GM10266 (cell line): ENCODE measurements around the gene GPC3.

Source experiments
- DNase-seq: peaks from one replicate; pipeline ENCODE4 v3.0.0; 2012; ENCODE audit errors: extremely low spot score
- TF ChIP-seq, protein P1 (sequence below): IDR thresholded peaks from 2 replicates; pipeline ENCODE4 v1.5.1; 2012; ENCODE audit warnings: mild to moderate bottlenecking, low read depth; ENCODE audit not compliant: control insufficient read depth, insufficient read depth; ENCODE audit errors: missing control alignments

GPC3 gene

DNA sequence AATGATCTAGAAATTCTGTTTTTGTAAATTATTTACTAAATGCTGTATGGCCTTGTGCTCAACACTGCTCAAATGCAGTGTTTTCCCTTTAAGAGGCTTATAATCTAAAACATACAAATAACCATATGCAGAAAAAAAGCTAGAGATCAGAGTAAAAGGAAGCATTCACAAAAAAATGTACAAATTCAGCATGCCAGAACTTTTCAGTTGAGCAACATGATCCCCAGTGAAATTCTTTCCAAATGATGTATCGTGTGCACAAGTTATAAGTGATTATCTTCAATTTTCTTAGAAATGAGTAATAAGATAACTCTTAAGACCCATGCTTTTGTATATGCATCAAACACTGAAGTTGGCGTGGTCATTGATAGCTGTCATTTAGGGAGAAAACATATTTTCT, 5.0 kb downstream of the GPC3 start:
- TF ChIP-seq, protein P1, sequence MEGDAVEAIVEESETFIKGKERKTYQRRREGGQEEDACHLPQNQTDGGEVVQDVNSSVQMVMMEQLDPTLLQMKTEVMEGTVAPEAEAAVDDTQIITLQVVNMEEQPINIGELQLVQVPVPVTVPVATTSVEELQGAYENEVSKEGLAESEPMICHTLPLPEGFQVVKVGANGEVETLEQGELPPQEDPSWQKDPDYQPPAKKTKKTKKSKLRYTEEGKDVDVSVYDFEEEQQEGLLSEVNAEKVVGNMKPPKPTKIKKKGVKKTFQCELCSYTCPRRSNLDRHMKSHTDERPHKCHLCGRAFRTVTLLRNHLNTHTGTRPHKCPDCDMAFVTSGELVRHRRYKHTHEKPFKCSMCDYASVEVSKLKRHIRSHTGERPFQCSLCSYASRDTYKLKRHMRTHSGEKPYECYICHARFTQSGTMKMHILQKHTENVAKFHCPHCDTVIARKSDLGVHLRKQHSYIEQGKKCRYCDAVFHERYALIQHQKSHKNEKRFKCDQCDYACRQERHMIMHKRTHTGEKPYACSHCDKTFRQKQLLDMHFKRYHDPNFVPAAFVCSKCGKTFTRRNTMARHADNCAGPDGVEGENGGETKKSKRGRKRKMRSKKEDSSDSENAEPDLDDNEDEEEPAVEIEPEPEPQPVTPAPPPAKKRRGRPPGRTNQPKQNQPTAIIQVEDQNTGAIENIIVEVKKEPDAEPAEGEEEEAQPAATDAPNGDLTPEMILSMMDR: no peak
- DNase-seq: no peak

DNA sequence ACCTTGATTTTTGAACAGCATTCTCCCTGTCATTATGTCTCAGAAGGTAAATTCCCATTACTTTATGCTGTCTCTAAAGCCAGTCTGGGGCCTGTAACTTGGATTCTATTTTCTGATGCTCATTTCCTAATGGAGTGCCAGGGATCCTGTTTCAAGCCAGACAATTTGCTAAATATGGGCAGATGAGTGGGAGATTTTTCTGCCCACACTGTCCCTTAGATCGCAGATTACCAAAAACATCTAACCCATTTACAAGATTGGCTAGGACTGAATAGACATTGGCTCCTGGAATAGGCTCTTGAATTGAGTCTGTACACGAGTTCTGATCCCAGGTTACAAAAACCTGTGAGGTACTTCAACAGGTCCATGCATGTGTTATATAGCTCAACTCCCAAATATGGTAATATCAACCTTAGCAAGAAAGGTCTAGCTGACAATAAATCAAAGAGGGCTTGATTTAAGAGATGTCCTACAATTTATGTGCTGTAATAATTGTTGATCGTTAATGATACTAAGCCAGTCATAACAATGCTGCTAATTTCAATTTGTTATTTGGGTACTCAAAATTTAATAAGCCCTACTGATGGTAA, 5.7 kb downstream of the GPC3 start:
- TF ChIP-seq, protein P1: no peak
- DNase-seq: no peak

DNA sequence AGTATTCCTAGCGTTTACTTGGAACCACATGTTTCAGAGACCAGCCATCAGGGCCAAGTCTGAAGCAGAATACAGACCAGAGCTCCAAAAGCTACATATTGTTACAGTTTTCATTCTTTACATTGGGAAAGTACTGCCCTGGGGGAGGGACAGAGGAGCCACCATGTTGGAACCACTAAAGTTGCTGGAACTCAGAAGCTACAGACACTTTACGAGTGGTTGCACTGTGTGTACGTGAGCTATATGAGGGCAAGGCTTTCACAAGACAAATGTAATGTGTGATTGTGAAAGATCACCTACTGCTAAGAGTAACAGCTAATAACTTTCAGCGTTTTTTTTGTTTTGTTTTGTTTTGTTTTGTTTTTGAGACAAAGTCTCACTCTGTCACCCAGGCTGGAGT, 11.7 kb downstream of the GPC3 start:
- DNase-seq: no peak
- TF ChIP-seq, protein P1: no peak

DNA sequence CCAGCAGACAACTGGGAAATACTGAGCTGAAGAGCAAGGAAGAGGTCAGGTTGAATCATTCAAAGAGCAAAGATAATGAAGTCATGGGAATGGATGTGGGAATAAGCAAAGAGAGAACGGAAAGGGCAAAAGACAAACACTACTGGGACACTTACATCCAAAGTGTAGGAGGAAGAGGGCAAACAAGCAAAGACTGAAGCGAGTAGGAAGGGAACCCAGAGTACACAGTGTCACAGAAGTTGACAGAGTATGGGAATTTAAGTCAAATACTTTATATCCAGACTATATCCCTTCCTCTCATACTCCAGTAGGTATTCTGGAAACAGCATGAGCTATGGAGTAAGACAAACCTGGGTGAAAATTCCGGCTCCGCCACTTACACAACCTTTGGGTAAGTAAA, 12.5 kb downstream of the GPC3 start:
- no peak for DNase-seq
- TF ChIP-seq, protein P1: no peak

DNA sequence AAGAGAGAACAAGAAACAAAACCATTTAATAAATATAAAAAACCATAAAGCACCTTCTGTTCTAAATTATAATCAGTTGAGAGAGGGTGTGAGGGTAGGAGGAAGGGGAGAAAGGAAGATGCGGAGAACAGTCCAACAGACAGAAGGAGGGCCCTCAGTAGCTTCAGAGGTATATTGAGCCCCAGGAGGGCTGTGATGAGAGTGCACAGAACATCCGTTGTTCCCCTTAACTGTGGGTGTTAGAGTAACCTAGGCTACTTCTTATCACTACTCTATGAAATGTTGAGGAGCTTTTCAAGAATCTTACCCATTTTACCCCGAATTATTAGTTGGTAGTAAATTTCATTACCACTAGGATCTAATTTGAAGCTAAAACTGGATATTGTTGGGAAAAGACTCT, 13.8 kb downstream of the GPC3 start:
- DNase-seq: no peak

DNA sequence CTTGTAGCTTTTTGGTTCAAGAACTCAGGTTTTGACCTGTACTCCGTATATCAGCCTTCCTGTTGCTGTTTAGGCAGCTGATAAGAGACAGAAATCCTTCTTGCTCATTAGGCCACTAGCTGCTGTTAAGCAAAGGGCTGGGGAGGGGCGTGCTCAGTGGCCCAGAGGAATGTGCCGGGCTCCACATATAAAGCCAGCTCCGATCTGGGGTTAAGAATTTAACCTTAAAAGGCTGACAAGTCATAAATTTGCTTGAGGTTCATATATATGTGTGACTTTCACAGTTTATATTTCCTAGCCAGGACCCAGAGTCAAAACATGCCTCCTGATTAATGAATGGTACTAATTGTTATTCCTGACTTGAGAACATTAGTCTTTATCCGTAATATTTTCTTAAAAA, 15.3 kb downstream of the GPC3 start:
- DNase-seq: no peak
- TF ChIP-seq, protein P1: no peak

More for the DNA sequence above, 13.8 kb downstream of the GPC3 start:
- TF ChIP-seq, protein P1: no peak

DNA sequence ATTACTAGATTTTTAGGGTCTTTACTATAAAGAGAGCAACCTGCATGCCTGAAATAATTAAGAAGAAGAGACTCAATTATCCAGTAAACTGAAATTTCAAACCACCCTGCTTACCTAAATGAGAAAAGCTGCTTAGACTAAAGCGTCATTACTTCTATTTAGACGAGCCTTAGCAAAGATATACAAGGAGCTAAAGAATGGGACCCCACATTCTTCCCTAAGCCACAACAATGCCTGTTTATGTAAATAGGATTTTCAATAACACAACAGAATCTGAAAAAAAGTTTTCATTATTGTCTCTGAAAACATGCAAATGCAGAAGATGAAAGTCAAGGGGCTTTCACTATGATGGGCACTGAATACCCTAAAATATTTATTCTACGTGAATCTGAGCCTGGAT, 16.2 kb downstream of the GPC3 start:
- DNase-seq: no peak
- TF ChIP-seq, protein P1: no peak
